Astrocyte of the cerebellum (primary cell): Measurements from ENCODE around the gene CTSK.
"Not testable (repeated sequence)": the region's sequence is repeated elsewhere in the genome, so short reads cannot be mapped to it uniquely, and the experiment has no call there.

Experiments
- DNase-seq: peaks from one replicate; pipeline ENCODE4 v3.0.0-alpha.2; 2011; ENCODE audit warnings: low read depth
- H3K4me3 ChIP-seq: 2 replicates; pipeline ENCODE4 v1.5.1; 2011; ENCODE audit warnings: mild to moderate bottlenecking, low read depth, low read length, moderate library complexity
- CTCF ChIP-seq: IDR thresholded peaks from 2 replicates; pipeline ENCODE4 v1.5.1; 2012; ENCODE audit warnings: low read length, low read depth, moderate library complexity, mild to moderate bottlenecking; ENCODE audit errors: missing control alignments
- in situ Hi-C: cut with HindIII; loops from 2 replicates; pipeline ENCODE4 v1.10.0; 2017; ENCODE audit warnings: low sequenced_read_pairs

Gene CTSK

GRCh38 chr1:150789396-150789795, 18.7 kb downstream of the CTSK start:
- H3K4me3 ChIP-seq, result no peak overlapping the region
- TF ChIP-seq CTCF, result no peak
- no peak for DNase-seq
- in situ Hi-C loops, result no loop called here

- TF ChIP-seq CTCF, result no peak
- DNase-seq, result no peak
- no peak overlapping the region for H3K4me3 ChIP-seq
- in situ Hi-C loops, result no loop called here
Measured at GRCh38 chr1:150788946-150789345, 19.1 kb downstream of the CTSK start.

GRCh38 chr1:150787455-150787854, 20.6 kb downstream of the CTSK start:
- in situ Hi-C loops, result no loop called here
- no peak for DNase-seq
- no peak for TF ChIP-seq CTCF
- H3K4me3 ChIP-seq, result no peak overlapping the region

- H3K4me3 ChIP-seq, result no peak overlapping the region
- DNase-seq, result no peak
- no peak for TF ChIP-seq CTCF
- in situ Hi-C loops, result no loop called here
Measured at GRCh38 chr1:150780510-150780909, 27.6 kb downstream of the CTSK start.

GRCh38 chr1:150778409-150778808, 29.7 kb downstream of the CTSK start:
- no peak overlapping the region for H3K4me3 ChIP-seq
- no peak for TF ChIP-seq CTCF
- in situ Hi-C loops, result no loop called here
- DNase-seq, result no peak

GRCh38 chr1:150777544-150777943, 30.5 kb downstream of the CTSK start:
- no peak overlapping the region for H3K4me3 ChIP-seq
- in situ Hi-C loops, result no loop called here
- TF ChIP-seq CTCF, result no peak
- no peak for DNase-seq

GRCh38 chr1:150775931-150776505, 32.0 kb downstream of the CTSK start:
- H3K4me3 ChIP-seq, DNase-seq, in situ Hi-C loops: not testable (repeated sequence)
